GM23338 (cell line): Measurements from ENCODE around the gene ZNF410. TPM values are rescaled to one million over a fixed set of nuclear protein-coding genes. Genes with fewer than 3 reads are reported as not detected.

Source experiments
- ATAC-seq: fragments of 200-7000 bp; cut with Tn5 transposase; 3 replicates; pipeline ENCODE4 v1.9.1; 2020
- DNase-seq: peaks from one replicate; pipeline ENCODE4 v3.0.0-alpha.2; 2015; ENCODE audit warnings: low spot score
- H2AFZ ChIP-seq: fragments of 200-600 bp; sonication (generic); 2 replicates; pipeline ENCODE4 v1.8.0; 2016; ENCODE audit warnings: antibody characterized with exemption, mild to moderate bottlenecking, moderate library complexity
- H3F3A ChIP-seq: fragments of 200-600 bp; sonication (generic); replicated peaks from 2 replicates; pipeline ENCODE4 v1.8.0; 2017; ENCODE audit warnings: antibody characterized with exemption, mixed run types, low read depth
- H3K27ac ChIP-seq: fragments of 200-600 bp; sonication (generic); 2 replicates; pipeline ENCODE4 v1.6.1; 2016; ENCODE audit warnings: low read depth
- H3K27me3 ChIP-seq: fragments of 200-600 bp; sonication (generic); 2 replicates; pipeline ENCODE4 v1.8.0; 2016; ENCODE audit warnings: mild to moderate bottlenecking, mixed run types, moderate library complexity; ENCODE audit not compliant: insufficient read depth
- H3K36me3 ChIP-seq: fragments of 200-600 bp; sonication (generic); 2 replicates; pipeline ENCODE4 v1.8.0; 2016; ENCODE audit warnings: mild to moderate bottlenecking; ENCODE audit not compliant: insufficient read depth
- H3K4me1 ChIP-seq: fragments of 200-600 bp; sonication (generic); 2 replicates; pipeline ENCODE4 v1.8.0; 2016; ENCODE audit warnings: mild to moderate bottlenecking, moderate library complexity; ENCODE audit not compliant: insufficient read depth
- H3K4me2 ChIP-seq: fragments of 200-600 bp; sonication (generic); 2 replicates; pipeline ENCODE4 v1.7.1; 2017; ENCODE audit warnings: mixed run types
- H3K4me3 ChIP-seq: fragments of 200-600 bp; sonication (generic); 2 replicates; pipeline ENCODE4 v1.6.1; 2016; ENCODE audit warnings: mixed run types
- H3K79me2 ChIP-seq: fragments of 200-600 bp; sonication (generic); replicated peaks from 2 replicates; pipeline ENCODE4 v1.8.0; 2017; ENCODE audit warnings: mild to moderate bottlenecking; ENCODE audit not compliant: insufficient read depth
- H3K9me2 ChIP-seq: fragments of 200-600 bp; sonication (generic); 2 replicates; pipeline ENCODE4 v1.8.0; 2017; ENCODE audit not compliant: insufficient read depth
- H4K20me1 ChIP-seq: fragments of 200-600 bp; sonication (generic); replicated peaks from 2 replicates; pipeline ENCODE4 v1.8.0; 2017; ENCODE audit warnings: mild to moderate bottlenecking; ENCODE audit not compliant: insufficient read depth
- H3K27ac Mint-ChIP-seq: 2 replicates; pipeline ENCODE4 v1.8.0; 2020; ENCODE audit warnings: inconsistent platforms, mild to moderate bottlenecking, moderate library complexity, mixed read lengths
- H3K27me3 Mint-ChIP-seq: 3 replicates; pipeline ENCODE4 v1.8.0; 2022; ENCODE audit warnings: low read depth, mild to moderate bottlenecking, moderate library complexity, mixed read lengths, inconsistent platforms; ENCODE audit not compliant: insufficient read depth, poor library complexity
- H3K36me3 Mint-ChIP-seq: 3 replicates; pipeline ENCODE4 v1.8.0; 2021; ENCODE audit warnings: low read depth, mild to moderate bottlenecking, inconsistent platforms, moderate library complexity, mixed read lengths
- H3K4me1 Mint-ChIP-seq: 3 replicates; pipeline ENCODE4 v1.8.0; 2020; ENCODE audit warnings: mild to moderate bottlenecking, inconsistent platforms, mixed read lengths
- H3K4me3 Mint-ChIP-seq: 3 replicates; pipeline ENCODE4 v1.8.0; 2021; ENCODE audit warnings: moderate library complexity, mild to moderate bottlenecking, inconsistent platforms, mixed read lengths
- H3K9me3 Mint-ChIP-seq: 3 replicates; pipeline ENCODE4 v1.8.0; 2020; ENCODE audit warnings: moderate library complexity, mild to moderate bottlenecking, inconsistent platforms, mixed read lengths
- CREB1 ChIP-seq: fragments of 250-450 bp; sonication (Bioruptor Pico); IDR thresholded peaks from 2 replicates; pipeline ENCODE4 v1.5.0; 2020; ENCODE audit warnings: low read depth, mild to moderate bottlenecking, moderate library complexity
- ETS1 ChIP-seq: IDR thresholded peaks from 2 replicates; pipeline ENCODE4 v1.6.1; 2016; ENCODE audit warnings: antibody characterized with exemption
- EZH2 ChIP-seq: fragments of 200-600 bp; sonication (generic); IDR thresholded peaks from one replicate; pipeline ENCODE4 v1.8.0; 2017; ENCODE audit warnings: antibody characterized with exemption, mild to moderate bottlenecking, low read depth; ENCODE audit not compliant: unreplicated experiment
- EZH2phosphoT487 ChIP-seq: fragments of 200-600 bp; sonication (generic); IDR thresholded peaks from one replicate; pipeline ENCODE4 v1.8.1; 2018; ENCODE audit warnings: antibody characterized with exemption; ENCODE audit not compliant: unreplicated experiment
- JUNB ChIP-seq: IDR thresholded peaks from one replicate; pipeline ENCODE4 v1.6.1; 2016; ENCODE audit warnings: antibody characterized with exemption; ENCODE audit not compliant: unreplicated experiment
- NANOG ChIP-seq: IDR thresholded peaks from 2 replicates; pipeline ENCODE4 v1.6.1; 2016; ENCODE audit warnings: antibody characterized with exemption, borderline replicate concordance
- POLR2AphosphoS5 ChIP-seq: IDR thresholded peaks from 2 replicates; pipeline ENCODE4 v1.6.1; 2016; ENCODE audit warnings: antibody characterized with exemption, low read depth
- STAT1 ChIP-seq: IDR thresholded peaks from one replicate; pipeline ENCODE4 v1.6.1; 2016; ENCODE audit warnings: antibody characterized with exemption; ENCODE audit not compliant: unreplicated experiment
- ZNF331 ChIP-seq: fragments of 250-450 bp; sonication (Bioruptor Pico); IDR thresholded peaks from 2 replicates; pipeline ENCODE4 v1.5.0; 2020; ENCODE audit warnings: low read depth, mild to moderate bottlenecking, moderate library complexity
- polyA plus RNA-seq: library from polyadenylated mRNA; unstranded; fragments of >200 nt; fragmentation: Nextera tagmentation; extraction: Ambion mirVana; gene quantifications from 2 replicates; pipeline ENCODE4 v1.2.1, GENCODE V29; 2016
- total RNA-seq: library from RNA; depleted of rRNA; stranded (reverse); fragments of >200 nt; shearing (Covaris generic); gene quantifications from 2 replicates; pipeline ENCODE4 v1.2.3, GENCODE V29; 2014
- TF ChIP-seq, protein P1 (sequence below), 2 experiments: fragments of 200-600 bp in 1 of 2; sonication (generic) in 1 of 2; conservative IDR thresholded peaks; 2 replicates each; pipeline versions ENCODE4 v1.5.1 to v1.6.1; 2016 to 2017; ENCODE audit warnings: antibody characterized with exemption in 2 of 2, low read depth in 2 of 2, mild to moderate bottlenecking in 2 of 2, moderate library complexity in 1 of 2
- TF ChIP-seq, protein P2 (sequence below): IDR thresholded peaks from one replicate; pipeline ENCODE4 v1.6.1; 2018; ENCODE audit warnings: antibody characterized with exemption; ENCODE audit not compliant: unreplicated experiment

The ZNF410 gene
- total and polyA plus RNA-seq, 2 experiments from 2014 or later: 10.6 to 20.4 TPM

DNA sequence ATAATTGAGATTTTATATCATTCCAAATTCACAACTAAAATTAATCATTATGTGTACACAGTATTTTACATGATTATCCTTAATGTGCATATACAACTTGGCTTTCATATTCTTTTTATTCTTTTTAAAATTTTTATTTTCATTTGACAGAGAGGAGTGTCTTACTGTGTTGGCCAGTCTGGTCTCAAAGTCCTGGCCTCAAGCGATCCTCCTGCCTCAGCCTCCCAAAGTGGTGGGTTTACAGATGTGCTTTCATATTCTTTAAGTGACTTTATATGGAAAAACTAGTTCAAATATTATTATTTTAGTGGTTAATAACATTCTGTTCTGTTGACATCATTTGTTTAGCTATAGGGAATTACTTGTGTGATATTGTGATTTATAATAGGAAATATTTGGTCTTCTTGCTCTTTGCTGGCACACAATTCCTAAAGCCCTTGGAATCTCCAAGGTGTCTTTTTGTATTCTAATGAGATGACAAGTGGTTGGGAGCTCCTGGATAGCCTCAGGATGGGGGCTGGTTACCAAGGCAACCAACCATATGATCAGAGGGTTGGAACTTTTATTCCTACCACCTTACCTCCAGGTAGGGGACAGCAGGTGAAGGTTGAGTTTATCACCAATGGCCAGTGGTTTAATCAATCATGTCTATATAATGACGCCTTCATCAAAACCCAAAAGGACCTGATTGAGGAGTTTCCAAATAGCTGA is 16.0 kb upstream of the ZNF410 start (continued):
- TF ChIP-seq CREB1: no peak
- no peak for TF ChIP-seq POLR2AphosphoS5
- TF ChIP-seq ETS1: no peak
- no peak for TF ChIP-seq EZH2
- no peak for TF ChIP-seq NANOG
- TF ChIP-seq EZH2phosphoT487: no peak
- TF ChIP-seq JUNB: no peak
- no peak for TF ChIP-seq ZNF331 (CRISPR knock-in tag)
- TF ChIP-seq, protein P1, sequence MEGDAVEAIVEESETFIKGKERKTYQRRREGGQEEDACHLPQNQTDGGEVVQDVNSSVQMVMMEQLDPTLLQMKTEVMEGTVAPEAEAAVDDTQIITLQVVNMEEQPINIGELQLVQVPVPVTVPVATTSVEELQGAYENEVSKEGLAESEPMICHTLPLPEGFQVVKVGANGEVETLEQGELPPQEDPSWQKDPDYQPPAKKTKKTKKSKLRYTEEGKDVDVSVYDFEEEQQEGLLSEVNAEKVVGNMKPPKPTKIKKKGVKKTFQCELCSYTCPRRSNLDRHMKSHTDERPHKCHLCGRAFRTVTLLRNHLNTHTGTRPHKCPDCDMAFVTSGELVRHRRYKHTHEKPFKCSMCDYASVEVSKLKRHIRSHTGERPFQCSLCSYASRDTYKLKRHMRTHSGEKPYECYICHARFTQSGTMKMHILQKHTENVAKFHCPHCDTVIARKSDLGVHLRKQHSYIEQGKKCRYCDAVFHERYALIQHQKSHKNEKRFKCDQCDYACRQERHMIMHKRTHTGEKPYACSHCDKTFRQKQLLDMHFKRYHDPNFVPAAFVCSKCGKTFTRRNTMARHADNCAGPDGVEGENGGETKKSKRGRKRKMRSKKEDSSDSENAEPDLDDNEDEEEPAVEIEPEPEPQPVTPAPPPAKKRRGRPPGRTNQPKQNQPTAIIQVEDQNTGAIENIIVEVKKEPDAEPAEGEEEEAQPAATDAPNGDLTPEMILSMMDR (conservative IDR thresholded peaks at IDR 0.05; ENCODE audit: low read depth in 2 of 2): no peak
- TF ChIP-seq, protein P2, sequence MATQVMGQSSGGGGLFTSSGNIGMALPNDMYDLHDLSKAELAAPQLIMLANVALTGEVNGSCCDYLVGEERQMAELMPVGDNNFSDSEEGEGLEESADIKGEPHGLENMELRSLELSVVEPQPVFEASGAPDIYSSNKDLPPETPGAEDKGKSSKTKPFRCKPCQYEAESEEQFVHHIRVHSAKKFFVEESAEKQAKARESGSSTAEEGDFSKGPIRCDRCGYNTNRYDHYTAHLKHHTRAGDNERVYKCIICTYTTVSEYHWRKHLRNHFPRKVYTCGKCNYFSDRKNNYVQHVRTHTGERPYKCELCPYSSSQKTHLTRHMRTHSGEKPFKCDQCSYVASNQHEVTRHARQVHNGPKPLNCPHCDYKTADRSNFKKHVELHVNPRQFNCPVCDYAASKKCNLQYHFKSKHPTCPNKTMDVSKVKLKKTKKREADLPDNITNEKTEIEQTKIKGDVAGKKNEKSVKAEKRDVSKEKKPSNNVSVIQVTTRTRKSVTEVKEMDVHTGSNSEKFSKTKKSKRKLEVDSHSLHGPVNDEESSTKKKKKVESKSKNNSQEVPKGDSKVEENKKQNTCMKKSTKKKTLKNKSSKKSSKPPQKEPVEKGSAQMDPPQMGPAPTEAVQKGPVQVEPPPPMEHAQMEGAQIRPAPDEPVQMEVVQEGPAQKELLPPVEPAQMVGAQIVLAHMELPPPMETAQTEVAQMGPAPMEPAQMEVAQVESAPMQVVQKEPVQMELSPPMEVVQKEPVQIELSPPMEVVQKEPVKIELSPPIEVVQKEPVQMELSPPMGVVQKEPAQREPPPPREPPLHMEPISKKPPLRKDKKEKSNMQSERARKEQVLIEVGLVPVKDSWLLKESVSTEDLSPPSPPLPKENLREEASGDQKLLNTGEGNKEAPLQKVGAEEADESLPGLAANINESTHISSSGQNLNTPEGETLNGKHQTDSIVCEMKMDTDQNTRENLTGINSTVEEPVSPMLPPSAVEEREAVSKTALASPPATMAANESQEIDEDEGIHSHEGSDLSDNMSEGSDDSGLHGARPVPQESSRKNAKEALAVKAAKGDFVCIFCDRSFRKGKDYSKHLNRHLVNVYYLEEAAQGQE: no peak
- TF ChIP-seq STAT1: no peak

DNA sequence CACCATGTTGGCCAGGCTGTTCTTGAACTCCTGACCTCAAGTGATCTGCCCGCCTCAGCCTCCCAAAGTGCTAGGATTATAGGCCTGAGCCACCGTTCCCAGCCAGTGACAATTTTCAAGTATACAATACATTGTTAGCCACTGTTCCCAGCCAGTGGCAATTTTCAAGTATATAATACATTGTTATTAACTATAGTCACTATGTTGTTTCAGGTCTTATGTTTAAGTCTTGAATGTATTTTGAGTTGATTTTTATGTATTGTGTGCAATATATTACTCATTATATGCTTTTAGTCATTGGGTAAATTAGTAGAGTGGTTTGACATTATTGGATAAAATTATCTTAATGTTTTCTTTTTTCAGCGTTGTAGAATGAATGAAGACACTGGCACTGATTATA is 13.0 kb upstream of the ZNF410 start:
- no peak overlapping the region for H3K27ac Mint-ChIP-seq
- H3F3A ChIP-seq: no peaks in the 10 kb centered on the region
- no peaks in the 10 kb centered on the region for H3K4me1 ChIP-seq
- H3K36me3 Mint-ChIP-seq: no peaks in the 10 kb centered on the region; the same call in 2 of the 3 replicates
- H3K4me1 Mint-ChIP-seq: peaks cover 4% of the 10 kb centered on the region; the same call in 2 of the 3 replicates
- no peaks in the 10 kb centered on the region for H3K27me3 Mint-ChIP-seq
- no peak overlapping the region for H3K4me2 ChIP-seq
- H3K79me2 ChIP-seq: no peaks in the 10 kb centered on the region
- no peak overlapping the region for H3K4me3 ChIP-seq
- H3K4me3 Mint-ChIP-seq: no peak overlapping the region; the same call in 2 of the 3 replicates
- H2AFZ ChIP-seq: no peak overlapping the region
- no peaks in the 10 kb centered on the region for H3K27me3 ChIP-seq
- H4K20me1 ChIP-seq: no peaks in the 10 kb centered on the region; the same call in 1 of the 2 replicates
- H3K9me3 Mint-ChIP-seq: no peaks in the 10 kb centered on the region
- no peak overlapping the region for H3K27ac ChIP-seq
- ATAC-seq (no peak), DNase-seq (no peak)
- no peaks in the 10 kb centered on the region; the same call in 1 of the 2 replicates for H3K36me3 ChIP-seq
- no peaks in the 10 kb centered on the region for H3K9me2 ChIP-seq
- TF ChIP-seq EZH2phosphoT487 (no peak), NANOG (no peak)
- TF ChIP-seq, protein P1 (conservative IDR thresholded peaks at IDR 0.05; ENCODE audit: low read depth in 2 of 2): no peak
- TF ChIP-seq, protein P2: no peak
